GM12801 (cell line): ENCODE measurements around the gene TRAPPC3L.

Source experiments
- TF ChIP-seq, protein P1 (sequence below): IDR thresholded peaks from one replicate; pipeline ENCODE4 v1.5.1; 2011; ENCODE audit warnings: control low read depth; ENCODE audit not compliant: insufficient read length; ENCODE audit errors: extremely low read depth

Gene TRAPPC3L

DNA sequence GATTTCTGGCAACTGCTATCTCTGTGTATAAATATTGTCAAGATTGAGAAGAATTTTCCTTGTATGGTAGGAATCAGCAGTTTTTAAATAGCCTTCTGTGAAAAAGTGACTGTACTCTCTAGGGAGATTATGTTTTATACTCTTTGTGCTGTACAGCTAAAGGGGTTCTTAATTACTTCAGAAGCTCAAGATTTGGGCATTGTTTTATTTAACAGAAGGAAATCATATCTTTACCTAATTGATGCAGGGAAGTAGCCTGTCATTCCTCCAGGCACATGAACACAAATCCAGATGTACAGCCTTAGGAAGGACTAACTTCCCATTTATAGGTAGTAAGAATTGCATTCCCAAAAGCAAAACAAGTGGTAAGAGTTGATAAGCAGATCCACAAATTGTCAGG, 32.8 kb downstream of the TRAPPC3L start:
- TF ChIP-seq, protein P1, sequence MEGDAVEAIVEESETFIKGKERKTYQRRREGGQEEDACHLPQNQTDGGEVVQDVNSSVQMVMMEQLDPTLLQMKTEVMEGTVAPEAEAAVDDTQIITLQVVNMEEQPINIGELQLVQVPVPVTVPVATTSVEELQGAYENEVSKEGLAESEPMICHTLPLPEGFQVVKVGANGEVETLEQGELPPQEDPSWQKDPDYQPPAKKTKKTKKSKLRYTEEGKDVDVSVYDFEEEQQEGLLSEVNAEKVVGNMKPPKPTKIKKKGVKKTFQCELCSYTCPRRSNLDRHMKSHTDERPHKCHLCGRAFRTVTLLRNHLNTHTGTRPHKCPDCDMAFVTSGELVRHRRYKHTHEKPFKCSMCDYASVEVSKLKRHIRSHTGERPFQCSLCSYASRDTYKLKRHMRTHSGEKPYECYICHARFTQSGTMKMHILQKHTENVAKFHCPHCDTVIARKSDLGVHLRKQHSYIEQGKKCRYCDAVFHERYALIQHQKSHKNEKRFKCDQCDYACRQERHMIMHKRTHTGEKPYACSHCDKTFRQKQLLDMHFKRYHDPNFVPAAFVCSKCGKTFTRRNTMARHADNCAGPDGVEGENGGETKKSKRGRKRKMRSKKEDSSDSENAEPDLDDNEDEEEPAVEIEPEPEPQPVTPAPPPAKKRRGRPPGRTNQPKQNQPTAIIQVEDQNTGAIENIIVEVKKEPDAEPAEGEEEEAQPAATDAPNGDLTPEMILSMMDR: no peak

DNA sequence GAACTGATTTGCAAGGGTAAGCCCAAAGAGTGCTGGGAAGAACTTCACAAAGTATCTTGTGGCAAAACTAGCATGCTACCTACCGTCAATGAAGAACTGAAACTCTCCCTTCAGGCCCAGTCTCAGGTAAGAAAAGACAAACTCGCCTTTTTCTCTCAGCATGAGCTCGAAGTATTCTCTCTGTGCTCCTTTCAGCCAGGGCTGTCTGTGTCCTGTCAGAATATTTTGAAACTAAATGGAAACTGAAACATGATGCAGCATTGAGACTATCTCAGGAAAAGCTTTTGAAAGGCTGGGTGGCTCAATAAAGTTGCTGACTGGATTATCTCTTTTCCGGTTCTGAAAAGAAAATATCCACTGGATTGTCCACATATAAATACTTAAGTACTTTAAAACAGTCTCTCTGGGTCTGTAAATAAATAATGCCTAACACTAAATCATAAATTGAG, 33.3 kb downstream of the TRAPPC3L start:
- TF ChIP-seq, protein P1: no peak

DNA sequence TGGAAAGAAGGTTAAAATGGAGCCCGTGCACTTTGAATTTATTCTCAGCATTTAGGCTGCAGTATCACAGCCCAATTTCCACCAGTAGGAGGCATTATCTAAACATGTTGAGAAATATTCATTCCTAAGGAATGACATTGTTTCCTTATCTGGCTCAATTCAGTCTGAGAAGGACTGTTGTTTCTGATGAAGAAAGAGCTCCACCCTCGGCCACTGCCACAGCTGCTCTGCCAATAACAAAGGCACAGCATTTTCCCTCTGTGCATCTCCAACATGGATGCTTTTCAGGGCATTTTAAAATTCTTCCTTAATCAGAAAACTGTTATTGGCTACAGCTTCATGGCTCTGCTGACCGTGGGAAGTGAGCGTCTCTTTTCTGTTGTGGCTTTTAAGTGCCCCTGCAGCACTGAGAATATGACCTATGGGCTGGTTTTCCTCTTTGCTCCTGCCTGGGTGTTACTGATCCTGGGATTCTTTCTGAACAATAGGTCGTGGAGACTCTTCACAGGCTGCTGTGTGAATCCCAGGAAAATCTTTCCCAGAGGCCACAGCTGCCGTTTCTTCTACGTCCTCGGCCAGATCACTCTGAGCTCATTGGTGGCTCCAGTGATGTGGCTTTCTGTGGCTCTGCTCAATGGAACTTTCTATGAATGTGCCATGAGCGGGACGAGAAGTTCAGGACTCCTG, 33.9 kb downstream of the TRAPPC3L start, which contains the start of gene CALHM5:
Gene CALHM5 (plus strand): TSS at position 216 of the 687 bp plus-strand sequence. CDS start 58 bp downstream, at position 274.
- TF ChIP-seq, protein P1: no peak

- TF ChIP-seq, protein P1: no peak
These were observed 37.0 kb downstream of the TRAPPC3L start for GRCh38 chr6:116508527-116508926.

GRCh38 chr6:116507324-116507723, 38.2 kb downstream of the TRAPPC3L start:
- TF ChIP-seq, protein P1: no peak

- TF ChIP-seq, protein P1: no peak
These were observed 44.5 kb downstream of the TRAPPC3L start for GRCh38 chr6:116500969-116501433.

GRCh38 chr6:116497113-116497676, 48.3 kb downstream of the TRAPPC3L start:
- TF ChIP-seq, protein P1: no peak
